ENCODE data around the gene EIF3K.

DNA sequence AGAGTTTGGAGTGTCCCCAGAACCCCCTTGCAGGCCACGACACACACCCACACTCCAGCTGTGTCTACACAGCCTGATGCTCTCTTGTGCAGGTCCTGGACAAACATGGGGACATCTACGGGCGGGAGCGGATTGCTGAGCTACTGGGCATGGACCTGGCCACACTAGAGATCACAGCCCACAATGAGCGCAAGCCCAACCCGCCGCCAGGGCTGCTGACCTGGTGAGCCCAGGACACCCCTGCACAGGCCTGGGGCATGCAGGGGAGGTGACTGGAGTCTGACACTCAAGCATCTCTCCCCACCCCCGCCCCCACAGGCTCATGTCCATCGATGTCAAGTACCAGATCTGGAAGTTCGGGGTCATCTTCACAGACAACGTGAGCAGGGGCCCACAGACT lies 41.2 kb upstream of the EIF3K start:
- TF ChIP-seq, protein P1, sequence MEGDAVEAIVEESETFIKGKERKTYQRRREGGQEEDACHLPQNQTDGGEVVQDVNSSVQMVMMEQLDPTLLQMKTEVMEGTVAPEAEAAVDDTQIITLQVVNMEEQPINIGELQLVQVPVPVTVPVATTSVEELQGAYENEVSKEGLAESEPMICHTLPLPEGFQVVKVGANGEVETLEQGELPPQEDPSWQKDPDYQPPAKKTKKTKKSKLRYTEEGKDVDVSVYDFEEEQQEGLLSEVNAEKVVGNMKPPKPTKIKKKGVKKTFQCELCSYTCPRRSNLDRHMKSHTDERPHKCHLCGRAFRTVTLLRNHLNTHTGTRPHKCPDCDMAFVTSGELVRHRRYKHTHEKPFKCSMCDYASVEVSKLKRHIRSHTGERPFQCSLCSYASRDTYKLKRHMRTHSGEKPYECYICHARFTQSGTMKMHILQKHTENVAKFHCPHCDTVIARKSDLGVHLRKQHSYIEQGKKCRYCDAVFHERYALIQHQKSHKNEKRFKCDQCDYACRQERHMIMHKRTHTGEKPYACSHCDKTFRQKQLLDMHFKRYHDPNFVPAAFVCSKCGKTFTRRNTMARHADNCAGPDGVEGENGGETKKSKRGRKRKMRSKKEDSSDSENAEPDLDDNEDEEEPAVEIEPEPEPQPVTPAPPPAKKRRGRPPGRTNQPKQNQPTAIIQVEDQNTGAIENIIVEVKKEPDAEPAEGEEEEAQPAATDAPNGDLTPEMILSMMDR (conservative IDR thresholded peaks at IDR 0.05 in 1 of 2, IDR thresholded peaks at IDR 0.05 in 1 of 2; ENCODE audit: extremely low read depth in 1 of 2, insufficient read depth in 1 of 2, low read depth in 1 of 2, low read length in 2 of 2), result no peak
- TF ChIP-seq EZH2 (IDR thresholded peaks at IDR 0.05; ENCODE audit: borderline replicate concordance, low read length), result no peak

All from mammary epithelial cell (primary cell).